Testis (tissue), 2 donors: ENCODE results near the gene ZNF236.

Experiments
- CTCF ChIP-seq, 3 experiments: fragments of 450-650 bp in 2 of 3; fragments of 200-600 bp in 1 of 3; sonication (generic) in 1 of 3; IDR thresholded peaks; one replicate each; pipeline ENCODE4 v1.5.1; 2016 to 2019; ENCODE audit warnings: antibody characterized with exemption in 3 of 3, mild to moderate bottlenecking in 2 of 3, moderate library complexity in 1 of 3
- POLR2A ChIP-seq: fragments of 450-650 bp; IDR thresholded peaks from one replicate; pipeline ENCODE4 v1.6.1; 2017; ENCODE audit warnings: antibody characterized with exemption, mild to moderate bottlenecking, moderate library complexity

- TF ChIP-seq CTCF (IDR thresholded peaks at IDR 0.05) (no peak), POLR2A (no peak)
Observed at GRCh38 chr18:76873311-76873710, 51.0 kb downstream of the ZNF236 start.
